ENCODE results near the gene PRSS50. TPM values are rescaled to one million over a fixed set of nuclear protein-coding genes. Genes with fewer than 3 reads are reported as not detected.
"Not testable (repeated sequence)": the region's sequence is repeated elsewhere in the genome, so short reads cannot be mapped to it uniquely, and the experiment has no call there.

The PRSS50 gene
- total RNA-seq, 2 donors from 2014 or later: not detected

GRCh38 chr3:46742992-46743585 lies 25.4 kb upstream of the PRSS50 start:
- Histone ChIP-seq H3K27ac (no peak overlapping the region), H3K9ac (ENCODE audit: low read depth in 2 of 2, low read length in 2 of 2) (no peak overlapping the region), H3K4me1 (no peaks in the 10 kb centered on the region), H3K27me3 (no peaks in the 10 kb centered on the region), H3K36me3 (no peaks in the 10 kb centered on the region), H3K9me3 (no peaks in the 10 kb centered on the region), H3K4me3 (no peak overlapping the region)
- no peak for DNase-seq
- no peak for TF ChIP-seq CTCF (IDR thresholded peaks at IDR 0.05)
- intact Hi-C loops (cut with DNase I): no loop called here

DNA sequence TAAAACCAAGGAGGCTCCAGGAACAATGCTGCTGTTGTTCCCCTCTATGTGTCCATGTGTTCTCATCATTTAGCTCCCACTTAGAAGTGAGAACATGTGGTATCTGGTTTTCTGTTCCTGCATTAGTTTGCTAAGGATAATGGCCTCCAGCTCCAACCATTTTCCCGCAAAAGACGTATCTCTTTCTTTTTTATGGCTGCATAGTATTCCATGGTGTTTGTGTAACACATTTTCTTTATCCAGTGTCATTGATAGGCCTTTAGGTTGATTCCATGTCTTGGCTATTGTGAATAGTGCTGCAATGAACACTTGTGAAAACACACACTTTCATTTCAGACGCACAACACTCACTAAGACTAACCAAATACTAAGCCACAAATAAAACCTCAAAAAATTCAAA lies 21.9 kb upstream of the PRSS50 start:
- DNase-seq; H3K4me3 ChIP-seq; intact Hi-C loops (cut with DNase I); H3K36me3 ChIP-seq; H3K9ac ChIP-seq (ENCODE audit: low read depth in 2 of 2, low read length in 2 of 2); H3K4me1 ChIP-seq; H3K27ac ChIP-seq; H3K27me3 ChIP-seq; H3K9me3 ChIP-seq: not testable (repeated sequence)

- TF ChIP-seq CTCF (IDR thresholded peaks at IDR 0.05): no peak
- H3K9me3 ChIP-seq: no peaks in the 10 kb centered on the region
- H3K27me3 ChIP-seq: no peaks in the 10 kb centered on the region
- H3K4me3 ChIP-seq: no peak overlapping the region
- intact Hi-C loops (cut with DNase I): no loop called here
- no peaks in the 10 kb centered on the region for H3K36me3 ChIP-seq
- H3K27ac ChIP-seq: no peak overlapping the region
- H3K4me1 ChIP-seq: no peaks in the 10 kb centered on the region
- no peak overlapping the region for H3K9ac ChIP-seq (ENCODE audit: low read depth in 2 of 2, low read length in 2 of 2)
- DNase-seq: no peak
These were observed 19.7 kb upstream of the PRSS50 start for GRCh38 chr3:46737329-46737731.

DNA sequence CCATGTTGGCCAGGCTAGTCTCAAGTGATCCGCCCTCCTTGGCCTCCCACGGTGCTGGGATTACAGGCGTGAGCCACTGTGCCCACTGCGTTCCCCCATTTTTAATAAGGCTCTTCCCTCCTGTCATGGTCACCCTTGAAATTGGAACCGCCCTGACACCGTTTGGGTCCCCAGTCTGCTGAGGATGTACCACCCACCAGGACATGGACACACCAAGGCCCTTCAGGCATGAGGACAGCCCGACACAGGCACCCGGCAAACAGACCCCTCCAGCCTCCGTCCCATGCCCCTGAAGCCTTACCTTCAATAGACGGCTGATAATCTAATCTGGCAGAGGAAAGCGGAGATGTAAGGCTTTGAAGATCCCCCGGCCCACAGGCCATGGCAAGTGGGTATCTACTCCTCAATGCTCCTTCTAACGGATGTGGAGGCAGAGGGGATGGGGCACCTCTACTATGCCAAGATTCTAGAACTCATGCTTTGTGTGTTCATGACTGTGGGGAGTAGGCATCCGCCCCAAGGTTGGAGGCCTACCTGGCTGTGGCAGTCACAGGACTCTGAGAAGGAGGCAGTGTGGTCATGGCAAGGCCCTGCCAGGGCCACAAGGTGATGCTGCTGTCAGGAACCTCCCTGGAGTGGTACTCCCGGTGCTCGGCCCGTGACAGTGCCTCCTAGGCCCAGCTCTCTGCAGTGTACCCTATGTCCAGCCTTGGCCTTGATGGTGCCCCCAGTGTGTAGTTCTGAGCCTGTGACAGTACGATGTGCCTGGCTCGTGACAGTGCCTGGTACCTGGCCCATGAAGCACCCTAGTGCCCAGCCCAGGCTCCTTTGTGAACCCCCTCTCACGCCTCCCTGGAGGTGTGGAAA lies 18.6 kb upstream of the PRSS50 start:
- no peaks in the 10 kb centered on the region for H3K9me3 ChIP-seq
- H3K4me3 ChIP-seq: no peak overlapping the region
- intact Hi-C loops (cut with DNase I): no loop called here
- no peak for TF ChIP-seq CTCF (IDR thresholded peaks at IDR 0.05)
- H3K27ac ChIP-seq: no peak overlapping the region
- H3K36me3 ChIP-seq: no peaks in the 10 kb centered on the region
- no peak overlapping the region for H3K9ac ChIP-seq (ENCODE audit: low read depth in 2 of 2, low read length in 2 of 2)
- H3K4me1 ChIP-seq: no peaks in the 10 kb centered on the region
- no peaks in the 10 kb centered on the region for H3K27me3 ChIP-seq
- no peak for DNase-seq

- no peak for DNase-seq
These were observed 17.1 kb upstream of the PRSS50 start for GRCh38 chr3:46734773-46735172.

More at GRCh38 chr3:46734773-46735172, 17.1 kb upstream of the PRSS50 start:
- TF ChIP-seq CTCF (IDR thresholded peaks at IDR 0.05): no peak
- H3K9ac ChIP-seq (ENCODE audit: low read depth in 2 of 2, low read length in 2 of 2): no peak overlapping the region
- intact Hi-C loops (cut with DNase I): no loop called here
- H3K4me3 ChIP-seq: no peak overlapping the region
- no peaks in the 10 kb centered on the region for H3K36me3 ChIP-seq
- H3K9me3 ChIP-seq: no peaks in the 10 kb centered on the region
- no peaks in the 10 kb centered on the region for H3K4me1 ChIP-seq
- no peaks in the 10 kb centered on the region for H3K27me3 ChIP-seq
- H3K27ac ChIP-seq: no peak overlapping the region

All from colonic mucosa (tissue), 4 donors.